ENCODE results near the gene CD40. TPM values are rescaled to one million over a fixed set of nuclear protein-coding genes. Genes with fewer than 3 reads are reported as not detected.
A peak's percentile ranks its signal among the peaks of the same experiment; 100 is the strongest.

Gene CD40
- total and polyA plus RNA-seq, 2 experiments from 2014 or later: 2.5 to 2.8 TPM

GRCh38 chr20:46120136-46120535 lies 2.0 kb downstream of the CD40 start:
- TF ChIP-seq EZH2phosphoT487 (IDR thresholded peaks at IDR 0.05; ENCODE audit: insufficient read depth, low read depth): no peak
- Histone ChIP-seq H3K4me1 (ENCODE audit: insufficient read depth) (peaks cover 6% of the 10 kb centered on the region; the same call in 1 of the 2 replicates), H3K27me3 (replicated peaks; ENCODE audit: insufficient read depth) (peaks cover 7% of the 10 kb centered on the region; the same call in 1 of the 2 replicates), H4K20me1 (ENCODE audit: insufficient read depth) (no peaks in the 10 kb centered on the region), H3K27ac (no peak overlapping the region), H3K4me2 (ENCODE audit: unreplicated experiment) (no peak overlapping the region), H3K9me2 (ENCODE audit: insufficient read depth) (no peaks in the 10 kb centered on the region), H2AFZ (no peak overlapping the region), H3K9ac (no peak overlapping the region), H3K36me3 (ENCODE audit: low read depth) (no peaks in the 10 kb centered on the region), H3K79me2 (ENCODE audit: insufficient read depth) (no peaks in the 10 kb centered on the region), H3F3A (ENCODE audit: insufficient read depth) (no peaks in the 10 kb centered on the region), H3K4me3 (no peak overlapping the region), H3K9me3 (ENCODE audit: low read depth) (no peaks in the 10 kb centered on the region)
- in situ Hi-C loops (cut with MboI): no loop called here
- no peak for DNase-seq
- 88 to 96% methylated on average over 2 of the region's 2 CpGs for whole genome bisulfite sequencing, 2 experiments (ENCODE audit: low coverage in 1 of 2, low lambda C conversion rate in 2 of 2, missing lambda C conversion rate in 2 of 2)

GRCh38 chr20:46121184-46121930 lies 3.2 kb downstream of the CD40 start:
- H2AFZ ChIP-seq: no peak overlapping the region
- no peak for DNase-seq
- 60 to 82% methylated on average over 2 of the region's 2 CpGs for WGBS, 2 experiments (ENCODE audit: low coverage in 1 of 2, low lambda C conversion rate in 2 of 2, missing lambda C conversion rate in 2 of 2)
- H3F3A ChIP-seq (ENCODE audit: insufficient read depth): no peaks in the 10 kb centered on the region
- H3K27me3 ChIP-seq (replicated peaks; ENCODE audit: insufficient read depth): no peaks in the 10 kb centered on the region
- TF ChIP-seq EZH2 (IDR thresholded peaks at IDR 0.05; ENCODE audit: insufficient read depth, poor library complexity, severe bottlenecking): no peak
- no peaks in the 10 kb centered on the region for H3K36me3 ChIP-seq (ENCODE audit: low read depth)
- in situ Hi-C loops (cut with MboI): no loop called here
- no peaks in the 10 kb centered on the region for H3K79me2 ChIP-seq (ENCODE audit: insufficient read depth)
- no peak overlapping the region for H3K4me3 ChIP-seq
- no peaks in the 10 kb centered on the region for H4K20me1 ChIP-seq (ENCODE audit: insufficient read depth)
- H3K9me2 ChIP-seq (ENCODE audit: insufficient read depth): no peaks in the 10 kb centered on the region
- peaks cover 6% of the 10 kb centered on the region; the same call in 1 of the 2 replicates for H3K4me1 ChIP-seq (ENCODE audit: insufficient read depth)
- no peak overlapping the region for H3K4me2 ChIP-seq (ENCODE audit: unreplicated experiment)
- H3K9me3 ChIP-seq (ENCODE audit: low read depth): no peaks in the 10 kb centered on the region
- no peak overlapping the region for H3K27ac ChIP-seq
- no peak overlapping the region for H3K9ac ChIP-seq

- 50 to 54% methylated on average over 11 of the region's 11 CpGs for WGBS, 2 experiments (ENCODE audit: low coverage in 1 of 2, low lambda C conversion rate in 2 of 2, missing lambda C conversion rate in 2 of 2)
- H3K4me2 ChIP-seq (ENCODE audit: unreplicated experiment): no peak overlapping the region
- no peaks in the 10 kb centered on the region for H3K9me2 ChIP-seq (ENCODE audit: insufficient read depth)
- no peak overlapping the region for H2AFZ ChIP-seq
- H3K27ac ChIP-seq: no peak overlapping the region
- no peaks in the 10 kb centered on the region for H3K9me3 ChIP-seq (ENCODE audit: low read depth)
- H3K4me1 ChIP-seq (ENCODE audit: insufficient read depth): peaks cover 6% of the 10 kb centered on the region; the same call in 1 of the 2 replicates
- H3K36me3 ChIP-seq (ENCODE audit: low read depth): no peaks in the 10 kb centered on the region
- H4K20me1 ChIP-seq (ENCODE audit: insufficient read depth): no peaks in the 10 kb centered on the region
- no peak overlapping the region for H3K9ac ChIP-seq
- TF ChIP-seq EZH2phosphoT487 (IDR thresholded peaks at IDR 0.05; ENCODE audit: insufficient read depth, low read depth): no peak
- no peaks in the 10 kb centered on the region for H3K79me2 ChIP-seq (ENCODE audit: insufficient read depth)
- H3F3A ChIP-seq (ENCODE audit: insufficient read depth): no peaks in the 10 kb centered on the region
- H3K4me3 ChIP-seq: no peak overlapping the region
- in situ Hi-C loops (cut with MboI): no loop called here
- no peaks in the 10 kb centered on the region for H3K27me3 ChIP-seq (replicated peaks; ENCODE audit: insufficient read depth)
- DNase-seq: peak; percentile 43
These were observed 4.0 kb downstream of the CD40 start for GRCh38 chr20:46122071-46122470.

- H3F3A ChIP-seq (ENCODE audit: insufficient read depth): no peaks in the 10 kb centered on the region
- TF ChIP-seq EZH2 (IDR thresholded peaks at IDR 0.05; ENCODE audit: insufficient read depth, poor library complexity, severe bottlenecking): no peak
- TF ChIP-seq EZH2phosphoT487 (IDR thresholded peaks at IDR 0.05; ENCODE audit: insufficient read depth, low read depth): no peak
- H3K9me2 ChIP-seq (ENCODE audit: insufficient read depth): no peaks in the 10 kb centered on the region
- no peaks in the 10 kb centered on the region for H3K79me2 ChIP-seq (ENCODE audit: insufficient read depth)
- 0 out of 2 replicates have a peak, but pooled peaks cover 2% of the 10 kb centered on the region for H3K27me3 ChIP-seq (replicated peaks; ENCODE audit: insufficient read depth)
- 78 to 81% methylated on average over 15 of the region's 15 CpGs for WGBS, 2 experiments (ENCODE audit: low coverage in 1 of 2, low lambda C conversion rate in 2 of 2, missing lambda C conversion rate in 2 of 2)
- no peaks in the 10 kb centered on the region for H4K20me1 ChIP-seq (ENCODE audit: insufficient read depth)
- no peak overlapping the region for H3K27ac ChIP-seq
- no peaks in the 10 kb centered on the region for H3K36me3 ChIP-seq (ENCODE audit: low read depth)
- H3K9ac ChIP-seq: no peak overlapping the region
- H3K4me3 ChIP-seq: no peak overlapping the region
- no peak overlapping the region for H2AFZ ChIP-seq
- H3K4me2 ChIP-seq (ENCODE audit: unreplicated experiment): no peak overlapping the region
- no peaks in the 10 kb centered on the region for H3K9me3 ChIP-seq (ENCODE audit: low read depth)
- in situ Hi-C loops (cut with MboI): no loop called here
- H3K4me1 ChIP-seq (ENCODE audit: insufficient read depth): 0 out of 2 replicates have a peak, but pooled peaks cover under 1% of the 10 kb centered on the region
- no peak for DNase-seq
These were observed 4.7 kb downstream of the CD40 start for GRCh38 chr20:46122516-46123481.

Measured in GM23248 (cell line).